Prostate gland (tissue), 2 donors: ENCODE results near the gene RIOX2. TPM values are rescaled to one million over a fixed set of nuclear protein-coding genes. Genes with fewer than 3 reads are reported as not detected.
A peak's percentile ranks its signal among the peaks of the same experiment; 100 is the strongest.

ENCODE experiments used
- DNase-seq: peaks from one replicate; pipeline ENCODE4 v3.0.0-alpha.2; 2019; ENCODE audit warnings: low spot score
- H3K27ac ChIP-seq, 2 donors: fragments of 200-600 bp; sonication (generic); 2 replicates each; pipeline ENCODE4 v1.5.1; 2017 to 2019
- H3K27me3 ChIP-seq: fragments of 200-600 bp; sonication (generic); replicated peaks from 2 replicates; pipeline ENCODE4 v1.5.1; 2019; ENCODE audit not compliant: insufficient read depth
- H3K36me3 ChIP-seq, 2 donors: fragments of 200-600 bp; sonication (generic); 1 replicate in 1 of 2; 2 replicates in 1 of 2; pipeline versions ENCODE4 v1.5.1 to v1.8.1; 2017 to 2019
- H3K4me1 ChIP-seq: fragments of 200-600 bp; sonication (generic); replicated peaks from 2 replicates; pipeline ENCODE4 v1.5.1; 2019
- H3K4me3 ChIP-seq, 2 donors: fragments of 200-600 bp; sonication (generic); 2 replicates each; pipeline ENCODE4 v1.5.1; 2017 to 2019
- H3K9me3 ChIP-seq: fragments of 200-600 bp; sonication (generic); 2 replicates; pipeline ENCODE4 v1.5.1; 2017
- CTCF ChIP-seq, 4 experiments: fragments of 200-600 bp in 2 of 4; fragments of 450-650 bp in 2 of 4; sonication (generic) in 2 of 4; IDR thresholded peaks; 1 replicate in 3 of 4; 2 replicates in 1 of 4; pipeline ENCODE4 v1.5.1; 2016 to 2019; ENCODE audit warnings: antibody characterized with exemption in 4 of 4, mild to moderate bottlenecking in 2 of 4, moderate library complexity in 2 of 4
- POLR2A ChIP-seq: fragments of 450-650 bp; IDR thresholded peaks from one replicate; pipeline ENCODE4 v1.6.1; 2016; ENCODE audit warnings: antibody characterized with exemption, mild to moderate bottlenecking
- POLR2AphosphoS5 ChIP-seq: sonication (generic); formaldehyde crosslinking; IDR thresholded peaks from one replicate; pipeline ENCODE4 v1.6.1; 2017; ENCODE audit warnings: antibody characterized with exemption
- WGBS: methylation state at CpG from one replicate; pipeline ENCODE4 v1.1.5; 2018; 5-methylcytosine and 5-hydroxymethylcytosine counted together
- intact Hi-C: fragments of 100-400 bp; cut with DNase I; formaldehyde crosslinking; loops from one replicate; pipeline ENCODE4 v1.14.2; 2022
- total RNA-seq, 2 donors: library from RNA; depleted of rRNA; stranded (reverse); fragments of >200 nt; gene quantifications; one replicate each; pipeline ENCODE4 v1.1.0, GENCODE V29; 2016

RIOX2 gene
- total RNA-seq, 2 donors from 2014 or later = 18.1 to 20.2 TPM

GRCh38 chr3:97958796-97959195 lies 13.4 kb downstream of the RIOX2 start:
- intact Hi-C loops = no loop called here
- H3K9me3 ChIP-seq = no peaks in the 10 kb centered on the region
- no peak overlapping the region for H3K27ac ChIP-seq
- H3K4me1 ChIP-seq = no peaks in the 10 kb centered on the region
- TF ChIP-seq POLR2AphosphoS5 (no peak), POLR2A (no peak), CTCF (IDR thresholded peaks at IDR 0.05) (no peak)
- no peaks in the 10 kb centered on the region for H3K36me3 ChIP-seq
- DNase-seq = no peak
- no peak overlapping the region for H3K4me3 ChIP-seq
- no peaks in the 10 kb centered on the region for H3K27me3 ChIP-seq
- WGBS = 97% methylated on average over 9 of the region's 9 CpGs

GRCh38 chr3:97958396-97958795 lies 13.8 kb downstream of the RIOX2 start:
- H3K4me3 ChIP-seq = no peak overlapping the region
- intact Hi-C loops = no loop called here
- no peaks in the 10 kb centered on the region for H3K27me3 ChIP-seq
- H3K27ac ChIP-seq = no peak overlapping the region
- H3K9me3 ChIP-seq = no peaks in the 10 kb centered on the region
- TF ChIP-seq POLR2AphosphoS5 (no peak), CTCF (IDR thresholded peaks at IDR 0.05) (no peak), POLR2A (no peak)
- H3K4me1 ChIP-seq = no peaks in the 10 kb centered on the region
- DNase-seq = no peak
- H3K36me3 ChIP-seq = no peaks in the 10 kb centered on the region
- 84% methylated on average over 2 of the region's 2 CpGs for WGBS

- no peak overlapping the region for H3K4me3 ChIP-seq
- no peaks in the 10 kb centered on the region for H3K36me3 ChIP-seq
- no peaks in the 10 kb centered on the region for H3K27me3 ChIP-seq
- no peaks in the 10 kb centered on the region for H3K9me3 ChIP-seq
- TF ChIP-seq POLR2AphosphoS5 (no peak), CTCF (IDR thresholded peaks at IDR 0.05) (no peak), POLR2A (no peak)
- no peaks in the 10 kb centered on the region for H3K4me1 ChIP-seq
- WGBS = 74% methylated on average over 8 of the region's 8 CpGs
- H3K27ac ChIP-seq = no peak overlapping the region
- peak; percentile 36 for DNase-seq
- intact Hi-C loops = no loop called here
Observed at GRCh38 chr3:97957617-97958311, 14.5 kb downstream of the RIOX2 start.

GRCh38 chr3:97956051-97956450 lies 16.2 kb downstream of the RIOX2 start:
- DNase-seq = no peak
- H3K27ac ChIP-seq = no peak overlapping the region
- WGBS = 82% methylated on average over 3 of the region's 3 CpGs

More at GRCh38 chr3:97956051-97956450, 16.2 kb downstream of the RIOX2 start:
- intact Hi-C loops = no loop called here
- Histone ChIP-seq H3K36me3 (no peaks in the 10 kb centered on the region), H3K27me3 (no peaks in the 10 kb centered on the region), H3K4me3 (no peak overlapping the region), H3K9me3 (no peaks in the 10 kb centered on the region), H3K4me1 (no peaks in the 10 kb centered on the region)
- TF ChIP-seq CTCF (IDR thresholded peaks at IDR 0.05) (no peak), POLR2A (no peak), POLR2AphosphoS5 (no peak)
